ENCODE results near the gene NDUFB10.

The NDUFB10 gene

GRCh38 chr16:1980770-1981087, 21.4 kb downstream of the NDUFB10 start:
- H3K27me3 ChIP-seq (ENCODE audit: insufficient read depth, poor library complexity, severe bottlenecking), result no peaks in the 10 kb centered on the region
- H3K4me3 ChIP-seq (ENCODE audit: severe bottlenecking), result no peak overlapping the region
- no peak for DNase-seq (ENCODE audit: low spot score)
- TF ChIP-seq, protein P1, sequence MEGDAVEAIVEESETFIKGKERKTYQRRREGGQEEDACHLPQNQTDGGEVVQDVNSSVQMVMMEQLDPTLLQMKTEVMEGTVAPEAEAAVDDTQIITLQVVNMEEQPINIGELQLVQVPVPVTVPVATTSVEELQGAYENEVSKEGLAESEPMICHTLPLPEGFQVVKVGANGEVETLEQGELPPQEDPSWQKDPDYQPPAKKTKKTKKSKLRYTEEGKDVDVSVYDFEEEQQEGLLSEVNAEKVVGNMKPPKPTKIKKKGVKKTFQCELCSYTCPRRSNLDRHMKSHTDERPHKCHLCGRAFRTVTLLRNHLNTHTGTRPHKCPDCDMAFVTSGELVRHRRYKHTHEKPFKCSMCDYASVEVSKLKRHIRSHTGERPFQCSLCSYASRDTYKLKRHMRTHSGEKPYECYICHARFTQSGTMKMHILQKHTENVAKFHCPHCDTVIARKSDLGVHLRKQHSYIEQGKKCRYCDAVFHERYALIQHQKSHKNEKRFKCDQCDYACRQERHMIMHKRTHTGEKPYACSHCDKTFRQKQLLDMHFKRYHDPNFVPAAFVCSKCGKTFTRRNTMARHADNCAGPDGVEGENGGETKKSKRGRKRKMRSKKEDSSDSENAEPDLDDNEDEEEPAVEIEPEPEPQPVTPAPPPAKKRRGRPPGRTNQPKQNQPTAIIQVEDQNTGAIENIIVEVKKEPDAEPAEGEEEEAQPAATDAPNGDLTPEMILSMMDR (IDR thresholded peaks at IDR 0.05; ENCODE audit: poor library complexity, severe bottlenecking), result no peak
- H3K9me3 ChIP-seq (ENCODE audit: severe bottlenecking), result no peaks in the 10 kb centered on the region
- H3K36me3 ChIP-seq (ENCODE audit: low read depth), result peaks cover 29% of the 10 kb centered on the region
- ATAC-seq (ENCODE audit: low read depth), result no peak
- H3K27ac ChIP-seq (ENCODE audit: poor library complexity, severe bottlenecking), result no peak overlapping the region
- peaks cover 5% of the 10 kb centered on the region for H3K4me1 ChIP-seq (ENCODE audit: insufficient read depth, poor library complexity, severe bottlenecking)

DNA sequence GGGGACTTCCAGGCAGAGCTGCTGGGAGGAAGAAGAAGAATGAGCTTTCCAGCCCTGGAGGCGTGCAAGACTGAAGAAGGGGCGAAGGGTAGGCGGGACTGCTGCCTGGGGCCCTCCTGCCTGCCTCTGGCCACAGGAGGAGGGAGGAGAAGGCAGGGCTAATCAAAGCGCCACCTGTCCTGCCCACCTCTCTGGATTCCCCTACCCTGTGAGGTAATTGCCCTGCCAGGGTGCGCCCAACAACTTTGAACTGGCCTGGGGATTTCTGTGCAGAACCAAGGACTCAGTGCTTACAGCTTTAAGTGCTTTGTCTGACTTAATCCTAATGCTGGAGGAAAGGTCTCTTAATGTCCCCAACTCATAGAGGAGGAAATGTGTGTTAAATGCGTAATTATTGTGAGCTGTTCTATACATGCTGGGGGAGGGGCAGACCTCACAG, 22.1 kb downstream of the NDUFB10 start, which contains the start of gene NOXO1:
NOXO1 (minus strand) TSS at position 72 of the 439 bp plus-strand sequence. CDS start 290 bp downstream, outside the sequence.
- ATAC-seq (ENCODE audit: low read depth), result no peak
- Histone ChIP-seq H3K4me3 (ENCODE audit: severe bottlenecking) (peak within 1 kb of the TSS; percentile 41), H3K36me3 (ENCODE audit: low read depth) (peaks cover 29% of the 10 kb centered on the region), H3K9me3 (ENCODE audit: severe bottlenecking) (no peaks in the 10 kb centered on the region), H3K27ac (ENCODE audit: poor library complexity, severe bottlenecking) (no peak within 1 kb of the TSS), H3K4me1 (ENCODE audit: insufficient read depth, poor library complexity, severe bottlenecking) (peaks cover 5% of the 10 kb centered on the region), H3K27me3 (ENCODE audit: insufficient read depth, poor library complexity, severe bottlenecking) (no peaks in the 10 kb centered on the region)
- TF ChIP-seq, protein P1 (IDR thresholded peaks at IDR 0.05; ENCODE audit: poor library complexity, severe bottlenecking), result no peak
- no peak for DNase-seq (ENCODE audit: low spot score)

GRCh38 chr16:1982013-1982433, 22.7 kb downstream of the NDUFB10 start:
- Histone ChIP-seq H3K27ac (ENCODE audit: poor library complexity, severe bottlenecking) (no peak overlapping the region), H3K27me3 (ENCODE audit: insufficient read depth, poor library complexity, severe bottlenecking) (no peaks in the 10 kb centered on the region), H3K36me3 (ENCODE audit: low read depth) (peaks cover 30% of the 10 kb centered on the region), H3K4me3 (ENCODE audit: severe bottlenecking) (no peak overlapping the region), H3K4me1 (ENCODE audit: insufficient read depth, poor library complexity, severe bottlenecking) (peaks cover 5% of the 10 kb centered on the region), H3K9me3 (ENCODE audit: severe bottlenecking) (no peaks in the 10 kb centered on the region)
- no peak for ATAC-seq (ENCODE audit: low read depth)
- DNase-seq (ENCODE audit: low spot score), result no peak
- TF ChIP-seq, protein P1 (IDR thresholded peaks at IDR 0.05; ENCODE audit: poor library complexity, severe bottlenecking), result no peak

DNA sequence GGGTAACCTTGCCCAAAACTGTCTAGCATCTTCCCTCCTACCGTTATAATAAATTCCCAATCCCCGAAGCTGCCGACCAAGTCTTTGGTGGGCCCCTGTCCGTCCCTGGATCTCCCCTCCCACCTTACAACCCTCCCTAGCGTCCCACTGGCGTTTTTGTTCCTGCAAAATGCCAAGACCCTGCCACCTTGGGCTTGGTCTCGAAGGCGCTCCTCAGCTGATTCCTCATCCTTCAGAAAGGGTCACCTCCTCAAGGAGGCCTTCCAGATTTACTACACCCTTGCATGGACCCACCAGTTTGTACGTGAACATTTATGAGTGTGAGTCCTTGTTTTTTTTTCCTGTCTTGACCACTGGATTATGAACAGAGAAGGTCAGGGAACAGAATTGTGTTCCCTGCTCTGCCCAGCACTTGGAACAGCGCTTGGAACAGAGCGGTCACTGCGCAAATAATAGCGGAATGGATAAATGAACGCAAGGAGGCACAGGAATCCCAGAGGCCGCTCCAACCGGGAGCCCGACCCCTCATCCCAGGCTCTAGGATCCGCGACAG, 23.7 kb downstream of the NDUFB10 start:
- Histone ChIP-seq H3K9me3 (ENCODE audit: severe bottlenecking) (no peaks in the 10 kb centered on the region), H3K27me3 (ENCODE audit: insufficient read depth, poor library complexity, severe bottlenecking) (no peaks in the 10 kb centered on the region), H3K36me3 (ENCODE audit: low read depth) (peaks cover 28% of the 10 kb centered on the region), H3K4me3 (ENCODE audit: severe bottlenecking) (peak overlapping the region; percentile 70), H3K27ac (ENCODE audit: poor library complexity, severe bottlenecking) (no peak overlapping the region), H3K4me1 (ENCODE audit: insufficient read depth, poor library complexity, severe bottlenecking) (peaks cover 5% of the 10 kb centered on the region)
- no peak for ATAC-seq (ENCODE audit: low read depth)
- TF ChIP-seq, protein P1 (IDR thresholded peaks at IDR 0.05; ENCODE audit: poor library complexity, severe bottlenecking), result no peak
- DNase-seq (ENCODE audit: low spot score), result no peak

DNA sequence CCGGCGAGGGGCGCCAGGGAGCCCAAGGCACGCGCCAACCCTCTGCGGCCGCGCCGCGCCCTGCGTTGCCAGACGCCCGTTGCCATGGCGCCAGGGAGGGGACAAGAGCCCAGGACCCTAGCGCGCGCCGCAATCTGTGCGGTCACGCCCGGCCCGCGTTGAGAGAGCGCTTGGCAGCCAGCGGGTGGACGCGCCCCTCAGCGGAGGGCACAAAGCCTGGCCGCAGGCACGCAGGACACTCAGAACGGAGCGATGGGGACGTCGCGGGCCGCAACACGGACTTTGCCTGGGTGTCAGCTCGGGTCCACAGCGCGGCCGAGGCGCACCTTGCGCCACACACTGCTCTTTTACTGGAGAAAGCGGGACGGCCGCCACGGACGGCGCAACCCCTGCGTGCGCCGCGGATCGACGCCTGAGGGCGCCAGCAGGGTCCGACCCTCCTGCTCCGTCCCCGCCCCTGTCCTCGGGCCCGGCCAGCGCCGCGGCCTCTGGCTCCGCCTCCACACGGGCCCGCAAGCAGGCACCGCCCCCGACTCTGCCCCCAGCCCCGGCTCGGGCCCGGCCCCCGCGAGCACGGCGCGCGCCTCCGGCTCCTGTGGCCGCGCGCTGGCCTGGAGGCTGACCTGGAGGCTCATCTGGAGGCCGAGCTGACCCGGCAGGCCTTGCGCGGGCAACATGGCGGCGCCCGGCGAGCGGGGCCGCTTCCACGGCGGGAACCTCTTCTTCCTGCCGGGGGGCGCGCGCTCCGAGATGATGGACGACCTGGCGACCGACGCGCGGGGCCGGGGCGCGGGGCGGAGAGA, 24.4 kb downstream of the NDUFB10 start, which contains the start of gene GFER:
GFER (plus strand) TSS at position 650 of the 803 bp plus-strand sequence; CDS start at position 676, 26 bp downstream.
- Histone ChIP-seq H3K4me3 (ENCODE audit: severe bottlenecking) (peak within 1 kb of the TSS; percentile 70), H3K27ac (ENCODE audit: poor library complexity, severe bottlenecking) (peak within 1 kb of the TSS; percentile 47), H3K4me1 (ENCODE audit: insufficient read depth, poor library complexity, severe bottlenecking) (peaks cover 5% of the 10 kb centered on the region), H3K36me3 (ENCODE audit: low read depth) (peaks cover 21% of the 10 kb centered on the region), H3K27me3 (ENCODE audit: insufficient read depth, poor library complexity, severe bottlenecking) (no peaks in the 10 kb centered on the region), H3K9me3 (ENCODE audit: severe bottlenecking) (no peaks in the 10 kb centered on the region)
- DNase-seq (ENCODE audit: low spot score) (no peak), ATAC-seq (ENCODE audit: low read depth) (peak; percentile 66)
- TF ChIP-seq, protein P1 (IDR thresholded peaks at IDR 0.05; ENCODE audit: poor library complexity, severe bottlenecking), result peak; percentile 50

Measured in RWPE2 (cell line).